ENCODE results near the gene AIFM3. TPM values are rescaled to one million over a fixed set of nuclear protein-coding genes. Genes with fewer than 3 reads are reported as not detected.

The AIFM3 gene
- total and polyA plus RNA-seq, 5 donors from 2014 or later, result 0.49 TPM; not detected in 4

- DNase-seq, result no peak
- no peaks in the 10 kb centered on the region for H3K9me3 ChIP-seq (ENCODE audit: control insufficient read depth in 2 of 2, low read length in 2 of 2)
- peaks cover 0 to 12% (median 1%) of the 10 kb centered on the region in 4 donors for H3K4me1 Mint-ChIP-seq
- H3K27ac Mint-ChIP-seq, result no peak overlapping the region
- H3K27me3 ChIP-seq (ENCODE audit: control insufficient read depth, insufficient read depth, low read length), result peaks cover 3% of the 10 kb centered on the region
- H3K4me3 ChIP-seq (ENCODE audit: low read depth, low read length), result no peak overlapping the region
- peaks cover 0 to 1% (median 0%) of the 10 kb centered on the region in 7 donors for H3K9me3 Mint-ChIP-seq
- peaks cover 12% of the 10 kb centered on the region for H3K4me1 ChIP-seq (ENCODE audit: control insufficient read depth, insufficient read depth, low read length, poor library complexity, severe bottlenecking)
- no peaks in the 10 kb centered on the region for H3K36me3 ChIP-seq (ENCODE audit: control insufficient read depth, insufficient read depth, low read length)
- ATAC-seq (ENCODE audit: low read depth in 2 of 2), result no peak
- H3K27me3 Mint-ChIP-seq, result peaks cover 51% of the 10 kb centered on the region
- peak overlapping the region in 3 of 4 donors; percentile 29 to 65 (median 30) for H3K4me3 Mint-ChIP-seq
- H3K36me3 Mint-ChIP-seq, result no peaks in the 10 kb centered on the region
- H3K27ac ChIP-seq (ENCODE audit: insufficient read depth, low read length, poor library complexity, severe bottlenecking), result no peak overlapping the region
Measured at GRCh38 chr22:20963201-20964052, 3.6 kb upstream of the AIFM3 start.

DNA sequence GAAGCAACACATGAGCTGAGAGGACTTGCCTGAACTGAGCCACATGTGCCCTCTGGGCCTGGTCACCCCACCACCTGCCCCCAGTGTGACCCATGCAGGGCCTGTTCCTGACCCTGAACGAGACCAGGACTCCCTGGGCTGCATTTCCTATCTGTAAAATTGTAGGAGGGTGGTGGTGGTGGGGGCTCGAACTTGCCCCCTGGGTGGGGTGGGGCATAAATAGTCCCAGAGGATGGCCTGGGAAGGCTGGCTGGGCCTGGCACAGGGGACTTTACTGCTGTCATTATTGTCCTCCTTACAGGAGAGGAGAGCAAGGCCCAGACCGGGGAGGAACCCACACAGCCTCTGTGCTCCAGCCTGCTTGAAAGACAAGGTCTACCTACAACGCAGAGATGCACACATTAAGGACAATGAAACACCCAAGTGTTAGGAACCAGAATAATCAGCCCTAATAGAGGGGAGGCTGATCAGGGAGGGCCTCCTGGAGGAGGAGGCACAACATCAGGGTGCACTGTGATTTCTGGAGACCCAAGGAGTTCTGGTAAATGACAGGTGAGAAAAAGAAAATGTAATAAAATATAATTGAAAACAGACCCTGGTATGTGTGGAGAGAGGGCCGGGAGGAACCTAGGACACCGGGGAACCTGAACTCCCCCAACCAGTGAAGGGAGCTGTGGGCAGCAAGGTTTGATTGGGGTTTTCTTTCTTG, 2.8 kb upstream of the AIFM3 start:
- ATAC-seq (ENCODE audit: low read depth in 2 of 2) (no peak), DNase-seq (no peak)
- H3K9me3 ChIP-seq (ENCODE audit: control insufficient read depth in 2 of 2, low read length in 2 of 2), result no peaks in the 10 kb centered on the region
- peak overlapping the region; percentile 29 to 77 (median 64) for H3K4me3 Mint-ChIP-seq
- no peak overlapping the region for H3K27ac Mint-ChIP-seq
- H3K9me3 Mint-ChIP-seq, result peaks cover 0 to 1% (median 0%) of the 10 kb centered on the region in 7 donors
- H3K27me3 Mint-ChIP-seq, result peaks cover 48% of the 10 kb centered on the region
- peaks cover 0 to 12% (median 1%) of the 10 kb centered on the region in 4 donors for H3K4me1 Mint-ChIP-seq
- H3K36me3 Mint-ChIP-seq, result no peaks in the 10 kb centered on the region
- peaks cover 3% of the 10 kb centered on the region for H3K27me3 ChIP-seq (ENCODE audit: control insufficient read depth, insufficient read depth, low read length)
- H3K4me3 ChIP-seq (ENCODE audit: low read depth, low read length), result no peak overlapping the region
- H3K27ac ChIP-seq (ENCODE audit: insufficient read depth, low read length, poor library complexity, severe bottlenecking), result no peak overlapping the region
- H3K36me3 ChIP-seq (ENCODE audit: control insufficient read depth, insufficient read depth, low read length), result no peaks in the 10 kb centered on the region
- H3K4me1 ChIP-seq (ENCODE audit: control insufficient read depth, insufficient read depth, low read length, poor library complexity, severe bottlenecking), result peaks cover 12% of the 10 kb centered on the region

DNA sequence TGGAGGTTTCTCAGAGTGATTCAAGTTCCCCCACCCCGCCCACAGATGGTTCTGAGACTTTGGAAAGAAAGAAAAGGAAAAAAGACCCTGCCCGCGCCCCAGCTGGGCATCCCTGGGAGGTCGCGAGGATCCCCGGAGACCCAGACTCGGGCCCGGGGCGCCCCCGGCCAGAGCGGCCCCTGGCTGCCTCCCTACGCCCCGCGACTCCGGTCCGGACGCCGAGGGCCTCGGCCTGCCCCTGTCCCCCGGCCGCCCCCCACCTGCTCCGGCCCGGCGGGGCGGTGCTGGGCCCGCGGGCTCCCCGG, 2.3 kb upstream of the AIFM3 start:
- Mint-ChIP-seq H3K4me3 (peak overlapping the region; percentile 29 to 77 (median 64)), H3K9me3 (peaks cover 0 to 1% (median 0%) of the 10 kb centered on the region in 7 donors), H3K4me1 (peaks cover 0 to 12% (median 1%) of the 10 kb centered on the region in 4 donors), H3K27ac (no peak overlapping the region), H3K27me3 (peaks cover 48% of the 10 kb centered on the region), H3K36me3 (no peaks in the 10 kb centered on the region)
- no peaks in the 10 kb centered on the region for H3K36me3 ChIP-seq (ENCODE audit: control insufficient read depth, insufficient read depth, low read length)
- H3K4me1 ChIP-seq (ENCODE audit: control insufficient read depth, insufficient read depth, low read length, poor library complexity, severe bottlenecking), result peaks cover 12% of the 10 kb centered on the region
- H3K27ac ChIP-seq (ENCODE audit: insufficient read depth, low read length, poor library complexity, severe bottlenecking), result no peak overlapping the region
- DNase-seq (no peak), ATAC-seq (ENCODE audit: low read depth in 2 of 2) (no peak)
- no peak overlapping the region for H3K4me3 ChIP-seq (ENCODE audit: low read depth, low read length)
- H3K27me3 ChIP-seq (ENCODE audit: control insufficient read depth, insufficient read depth, low read length), result peaks cover 3% of the 10 kb centered on the region
- no peaks in the 10 kb centered on the region for H3K9me3 ChIP-seq (ENCODE audit: control insufficient read depth in 2 of 2, low read length in 2 of 2)

DNA sequence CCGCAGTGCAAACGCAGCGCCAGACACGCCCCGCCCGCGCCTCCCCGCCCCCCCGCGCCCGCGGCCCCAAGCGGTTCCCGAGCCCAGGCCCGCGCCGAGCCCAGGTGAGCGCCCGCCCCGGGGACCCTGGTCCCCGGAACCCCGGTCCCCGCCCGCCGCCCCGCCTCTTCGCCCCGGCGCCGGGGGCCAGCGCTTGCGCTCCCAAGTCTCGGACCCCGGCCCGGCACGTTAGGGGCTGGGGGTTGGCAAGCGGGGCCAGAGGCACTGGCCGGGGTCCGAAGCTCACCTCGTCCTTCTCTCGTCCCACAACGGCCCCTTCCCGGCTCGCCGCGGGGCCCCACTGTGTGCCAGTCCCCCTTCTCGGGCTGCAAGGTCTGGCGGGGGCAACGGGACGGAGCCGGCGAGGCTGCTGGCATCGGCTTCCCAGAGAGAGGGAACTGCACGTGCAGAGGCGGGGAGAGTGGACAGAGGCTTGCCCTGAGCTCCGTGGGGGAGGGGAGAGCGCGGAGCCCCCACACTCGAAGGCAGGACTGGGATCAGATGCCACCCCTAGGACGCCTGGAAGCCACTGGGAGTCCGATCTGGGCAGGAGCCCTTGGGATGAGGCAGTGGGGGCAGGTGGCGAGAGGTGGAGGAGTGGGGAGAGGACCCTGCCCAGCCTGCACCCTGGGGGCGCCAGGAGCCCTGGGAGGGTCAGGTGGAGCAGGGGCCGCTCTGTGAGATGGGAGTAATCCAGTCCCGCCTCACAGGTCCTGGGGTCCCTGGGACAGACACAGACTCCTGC, 1.8 kb upstream of the AIFM3 start:
- ATAC-seq (ENCODE audit: low read depth in 2 of 2), result no peak
- Mint-ChIP-seq H3K4me3 (peak overlapping the region in 2 of 4 donors; percentile 19 to 52), H3K36me3 (no peaks in the 10 kb centered on the region), H3K4me1 (peaks cover 0 to 12% (median 1%) of the 10 kb centered on the region in 4 donors), H3K9me3 (no peaks in the 10 kb centered on the region), H3K27me3 (peaks cover 48% of the 10 kb centered on the region), H3K27ac (no peak overlapping the region)
- no peak for DNase-seq
- Histone ChIP-seq H3K27me3 (ENCODE audit: control insufficient read depth, insufficient read depth, low read length) (peaks cover 3% of the 10 kb centered on the region), H3K9me3 (ENCODE audit: control insufficient read depth in 2 of 2, low read length in 2 of 2) (no peaks in the 10 kb centered on the region), H3K36me3 (ENCODE audit: control insufficient read depth, insufficient read depth, low read length) (no peaks in the 10 kb centered on the region), H3K4me3 (ENCODE audit: low read depth, low read length) (no peak overlapping the region), H3K4me1 (ENCODE audit: control insufficient read depth, insufficient read depth, low read length, poor library complexity, severe bottlenecking) (peaks cover 12% of the 10 kb centered on the region), H3K27ac (ENCODE audit: insufficient read depth, low read length, poor library complexity, severe bottlenecking) (no peak overlapping the region)

- Histone ChIP-seq H3K9me3 (ENCODE audit: control insufficient read depth in 2 of 2, low read length in 2 of 2) (no peaks in the 10 kb centered on the region), H3K4me1 (ENCODE audit: control insufficient read depth, insufficient read depth, low read length, poor library complexity, severe bottlenecking) (peaks cover 12% of the 10 kb centered on the region), H3K4me3 (ENCODE audit: low read depth, low read length) (no peak overlapping the region), H3K36me3 (ENCODE audit: control insufficient read depth, insufficient read depth, low read length) (no peaks in the 10 kb centered on the region), H3K27ac (ENCODE audit: insufficient read depth, low read length, poor library complexity, severe bottlenecking) (no peak overlapping the region), H3K27me3 (ENCODE audit: control insufficient read depth, insufficient read depth, low read length) (peaks cover 3% of the 10 kb centered on the region)
- Mint-ChIP-seq H3K4me1 (peaks cover 0 to 12% (median 1%) of the 10 kb centered on the region in 4 donors), H3K27ac (peak overlapping the region in 1 of 3 donors; percentile 80), H3K9me3 (no peaks in the 10 kb centered on the region), H3K27me3 (peaks cover 42% of the 10 kb centered on the region), H3K4me3 (peak overlapping the region in 2 of 4 donors; percentile 19 to 52), H3K36me3 (no peaks in the 10 kb centered on the region)
- ATAC-seq (ENCODE audit: low read depth in 2 of 2) (no peak), DNase-seq (no peak)
Measured at GRCh38 chr22:20965888-20966855, 883 bp upstream of the AIFM3 start.

GRCh38 chr22:20967697-20968211, 699 bp downstream of the AIFM3 start:
- ATAC-seq (ENCODE audit: low read depth in 2 of 2) (no peak), DNase-seq (no peak)
- H3K4me3 ChIP-seq (ENCODE audit: low read depth, low read length), result no peak overlapping the region
- no peak overlapping the region for H3K27ac ChIP-seq (ENCODE audit: insufficient read depth, low read length, poor library complexity, severe bottlenecking)
- peaks cover 3% of the 10 kb centered on the region for H3K27me3 ChIP-seq (ENCODE audit: control insufficient read depth, insufficient read depth, low read length)
- H3K36me3 ChIP-seq (ENCODE audit: control insufficient read depth, insufficient read depth, low read length), result no peaks in the 10 kb centered on the region
- peak overlapping the region in 1 of 3 donors; percentile 49 for H3K27ac Mint-ChIP-seq
- H3K36me3 Mint-ChIP-seq, result no peaks in the 10 kb centered on the region
- peaks cover 12% of the 10 kb centered on the region for H3K4me1 ChIP-seq (ENCODE audit: control insufficient read depth, insufficient read depth, low read length, poor library complexity, severe bottlenecking)
- H3K9me3 Mint-ChIP-seq, result no peaks in the 10 kb centered on the region
- H3K4me3 Mint-ChIP-seq, result no peak overlapping the region
- peaks cover 0 to 9% (median 0%) of the 10 kb centered on the region in 4 donors for H3K4me1 Mint-ChIP-seq
- no peaks in the 10 kb centered on the region for H3K9me3 ChIP-seq (ENCODE audit: control insufficient read depth in 2 of 2, low read length in 2 of 2)
- peaks cover 29% of the 10 kb centered on the region for H3K27me3 Mint-ChIP-seq

All from CD4-positive, CD25-positive, alpha-beta regulatory T cell (primary cell).